ENCODE data around the gene SERHL2. TPM values are rescaled to one million over a fixed set of nuclear protein-coding genes. Genes with fewer than 3 reads are reported as not detected.
"Not testable (repeated sequence)": the region's sequence is repeated elsewhere in the genome, so short reads cannot be mapped to it uniquely, and the experiment has no call there.

The SERHL2 gene
- total and polyA plus RNA-seq, 12 donors = 1.1 to 11.6 (median 5.6) TPM

DNA sequence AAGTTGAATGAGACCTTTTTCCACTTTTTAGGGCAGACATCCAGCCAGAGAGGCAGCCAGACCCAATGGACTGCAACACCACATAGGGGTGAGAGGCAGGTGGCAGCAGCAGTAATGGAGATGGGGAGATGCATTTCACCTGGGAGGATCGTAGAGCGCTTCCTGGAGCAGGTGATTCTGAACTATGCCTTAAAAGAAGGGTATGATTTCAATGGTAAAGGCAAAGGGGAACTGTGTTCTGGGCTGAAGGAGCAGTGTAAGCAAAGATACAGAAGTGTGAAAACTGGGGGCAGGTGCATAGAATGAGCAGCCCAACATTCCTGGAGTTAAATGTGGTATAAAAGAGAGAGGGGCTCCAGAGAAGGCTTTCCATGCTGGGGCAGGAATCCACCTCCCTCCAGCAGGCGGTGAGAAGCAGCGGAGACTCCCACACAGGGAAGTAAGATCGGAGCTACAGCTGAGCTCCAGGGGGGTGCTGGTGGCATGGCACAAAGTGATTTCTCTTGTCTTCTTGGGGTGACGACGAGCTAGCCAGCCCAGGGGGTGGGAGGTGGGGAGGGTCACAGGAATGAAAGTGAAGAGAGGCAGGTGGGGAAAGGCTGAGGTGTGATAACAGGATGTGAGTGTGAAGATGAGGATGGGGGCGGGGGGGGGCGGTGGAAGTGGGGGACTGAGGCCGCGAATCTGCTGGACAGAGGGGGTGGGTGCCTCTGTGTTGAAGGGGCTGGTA is 4.3 kb upstream of the SERHL2 start:
- Histone ChIP-seq H3K4me3 (no peak overlapping the region), H3K9me3 (replicated peaks in 1 of 3) (no peaks in the 10 kb centered on the region), H3K27ac (no peak overlapping the region), H3K4me1 (replicated peaks in 1 of 2) (peaks cover 0 to 9% of the 10 kb centered on the region in 2 donors), H3K36me3 (replicated peaks in 1 of 2) (no peaks in the 10 kb centered on the region), H3K27me3 (no peaks in the 10 kb centered on the region)
- TF ChIP-seq, protein P1, sequence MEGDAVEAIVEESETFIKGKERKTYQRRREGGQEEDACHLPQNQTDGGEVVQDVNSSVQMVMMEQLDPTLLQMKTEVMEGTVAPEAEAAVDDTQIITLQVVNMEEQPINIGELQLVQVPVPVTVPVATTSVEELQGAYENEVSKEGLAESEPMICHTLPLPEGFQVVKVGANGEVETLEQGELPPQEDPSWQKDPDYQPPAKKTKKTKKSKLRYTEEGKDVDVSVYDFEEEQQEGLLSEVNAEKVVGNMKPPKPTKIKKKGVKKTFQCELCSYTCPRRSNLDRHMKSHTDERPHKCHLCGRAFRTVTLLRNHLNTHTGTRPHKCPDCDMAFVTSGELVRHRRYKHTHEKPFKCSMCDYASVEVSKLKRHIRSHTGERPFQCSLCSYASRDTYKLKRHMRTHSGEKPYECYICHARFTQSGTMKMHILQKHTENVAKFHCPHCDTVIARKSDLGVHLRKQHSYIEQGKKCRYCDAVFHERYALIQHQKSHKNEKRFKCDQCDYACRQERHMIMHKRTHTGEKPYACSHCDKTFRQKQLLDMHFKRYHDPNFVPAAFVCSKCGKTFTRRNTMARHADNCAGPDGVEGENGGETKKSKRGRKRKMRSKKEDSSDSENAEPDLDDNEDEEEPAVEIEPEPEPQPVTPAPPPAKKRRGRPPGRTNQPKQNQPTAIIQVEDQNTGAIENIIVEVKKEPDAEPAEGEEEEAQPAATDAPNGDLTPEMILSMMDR (IDR thresholded peaks at IDR 0.05) = no peak
- no peak for TF ChIP-seq POLR2A (IDR thresholded peaks at IDR 0.05)
- 58 to 86% (median 80%) methylated on average over 9 to 11 of the region's 11 CpGs for WGBS, 4 donors
- intact Hi-C loops (cut with DNase I) = loop anchor here in 1 of 2 donors (5.0 kb wide), 1 partner anchor 37 kb away; no protein-coding TSS in a partner anchor
- no peak for DNase-seq

DNA sequence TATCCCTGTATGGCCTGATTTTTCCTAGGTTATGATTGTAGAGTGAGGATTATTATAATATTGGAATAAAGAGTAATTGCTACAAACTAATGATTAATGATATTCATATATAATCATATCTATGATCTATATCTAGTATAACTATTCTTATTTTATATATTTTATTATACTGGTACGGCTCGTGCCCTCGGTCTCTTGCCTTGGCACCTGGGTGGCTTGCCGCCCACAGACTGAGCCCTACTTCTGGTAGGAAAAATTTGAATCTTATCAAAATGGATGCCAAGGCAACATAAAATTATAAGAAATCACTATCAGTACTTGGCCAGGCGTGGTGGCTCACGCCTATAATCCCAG is 1.5 kb upstream of the SERHL2 start:
- H3K4me1 ChIP-seq (replicated peaks in 1 of 2); H3K27me3 ChIP-seq; H3K4me3 ChIP-seq; DNase-seq; H3K36me3 ChIP-seq (replicated peaks in 1 of 2); H3K27ac ChIP-seq; H3K9me3 ChIP-seq (replicated peaks in 1 of 3); intact Hi-C loops (cut with DNase I): not testable (repeated sequence)
- 89 to 94% (median 91%) methylated on average over 6 of the region's 6 CpGs for WGBS, 4 donors

DNA sequence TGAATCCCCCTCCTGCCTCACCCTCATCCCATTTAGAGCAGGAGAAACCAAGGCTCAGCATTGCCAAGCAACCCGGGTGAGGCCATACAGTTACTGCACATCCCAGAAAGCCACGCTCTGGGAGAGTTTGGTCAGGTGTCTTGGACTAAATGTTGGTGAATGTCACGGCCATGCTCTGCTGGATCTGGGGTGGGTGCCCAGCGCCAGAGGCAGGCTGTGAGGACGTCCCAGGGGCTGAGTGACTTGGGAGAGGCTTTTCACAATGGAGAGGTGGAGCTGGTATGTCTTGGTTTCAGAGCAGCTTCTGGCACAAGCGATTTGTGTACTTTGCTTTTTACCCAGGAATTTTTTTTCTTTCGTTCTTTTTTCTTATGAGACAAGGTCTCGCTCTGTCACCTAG is 6.6 kb downstream of the SERHL2 start:
- no peak for DNase-seq

DNA sequence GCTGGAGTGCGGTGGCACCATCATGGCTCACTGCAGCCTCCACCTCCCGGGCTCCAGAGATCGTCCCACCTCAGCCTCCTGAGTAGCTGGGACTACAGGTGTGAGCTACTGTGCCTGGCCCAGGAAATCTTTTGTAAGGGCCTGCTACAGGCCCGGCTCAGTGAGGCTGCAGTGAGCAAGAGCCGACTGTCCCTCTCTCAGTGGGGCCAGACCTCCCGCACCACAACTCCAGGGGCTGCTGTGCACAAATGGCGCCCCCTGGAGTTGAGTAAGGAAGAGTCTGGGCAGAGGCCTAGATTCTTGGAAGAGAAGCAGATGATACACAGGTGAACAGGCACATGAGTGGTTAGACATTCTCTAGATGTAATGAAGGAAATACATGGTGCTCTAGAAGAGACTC is 7.0 kb downstream of the SERHL2 start:
- Histone ChIP-seq H3K9me3 (replicated peaks in 1 of 3) (no peaks in the 10 kb centered on the region), H3K4me3 (no peak overlapping the region), H3K27ac (no peak overlapping the region), H3K36me3 (replicated peaks in 1 of 2) (no peaks in the 10 kb centered on the region), H3K4me1 (replicated peaks in 1 of 2) (peaks cover 10 to 14% of the 10 kb centered on the region in 2 donors), H3K27me3 (no peaks in the 10 kb centered on the region)
- 76 to 86% (median 78%) methylated on average over 7 of the region's 7 CpGs for WGBS, 4 donors
- intact Hi-C loops (cut with DNase I) = no loop called here
- TF ChIP-seq POLR2A (IDR thresholded peaks at IDR 0.05) = no peak
- TF ChIP-seq, protein P1 (IDR thresholded peaks at IDR 0.05) = peak; percentile 13 to 43 (median 28)
- DNase-seq = peak in 1 of 7 donors; percentile 28

More for the DNA sequence above, 6.6 kb downstream of the SERHL2 start:
- WGBS, 4 donors = 75 to 78% (median 75%) methylated on average over 7 to 8 of the region's 8 CpGs
- Histone ChIP-seq H3K27ac (no peak overlapping the region), H3K4me3 (no peak overlapping the region), H3K27me3 (no peaks in the 10 kb centered on the region), H3K9me3 (replicated peaks in 1 of 3) (no peaks in the 10 kb centered on the region), H3K4me1 (replicated peaks in 1 of 2) (peaks cover 10 to 14% of the 10 kb centered on the region in 2 donors), H3K36me3 (replicated peaks in 1 of 2) (no peaks in the 10 kb centered on the region)
- intact Hi-C loops (cut with DNase I) = no loop called here
- TF ChIP-seq, protein P1 (IDR thresholded peaks at IDR 0.05) = no peak
- TF ChIP-seq POLR2A (IDR thresholded peaks at IDR 0.05) = no peak

DNA sequence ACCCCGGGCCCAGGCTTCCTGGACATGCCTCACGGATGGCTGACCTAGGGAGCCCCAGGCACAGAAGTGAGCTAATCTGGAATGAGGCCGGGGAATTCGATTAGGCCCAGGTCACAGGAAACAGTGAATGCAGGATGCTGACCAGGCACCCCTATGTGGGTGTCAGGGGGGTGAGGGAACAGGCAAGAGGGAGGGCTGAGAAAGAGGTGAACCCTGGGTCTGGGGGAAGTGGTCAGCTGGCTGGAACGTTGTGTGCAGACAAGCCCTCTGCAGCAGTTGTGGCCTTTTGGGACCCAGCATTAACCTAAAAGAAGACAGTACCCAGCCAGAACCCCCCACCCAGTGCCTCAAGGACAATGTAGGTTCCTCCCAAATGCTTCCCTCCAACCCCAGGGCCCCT is 8.1 kb downstream of the SERHL2 start:
- 40 to 62% (median 50%) methylated on average over 4 to 5 of the region's 5 CpGs for WGBS, 4 donors
- H3K4me3 ChIP-seq = no peak overlapping the region

More for the DNA sequence above, 8.1 kb downstream of the SERHL2 start:
- Histone ChIP-seq H3K36me3 (replicated peaks in 1 of 2) (no peaks in the 10 kb centered on the region), H3K9me3 (replicated peaks in 1 of 3) (no peaks in the 10 kb centered on the region), H3K4me1 (replicated peaks in 1 of 2) (peaks cover 10 to 14% of the 10 kb centered on the region in 2 donors), H3K27ac (peak overlapping the region in 1 of 5 donors; percentile 52), H3K27me3 (no peaks in the 10 kb centered on the region)
- intact Hi-C loops (cut with DNase I) = no loop called here
- TF ChIP-seq, protein P1 (IDR thresholded peaks at IDR 0.05) = no peak
- TF ChIP-seq POLR2A (IDR thresholded peaks at IDR 0.05) = no peak
- DNase-seq = no peak
